ENCODE data around the gene PSMG3.

PSMG3 gene

GRCh38 chr7:1558841-1559625 is 10.8 kb downstream of the PSMG3 start:
- in situ Hi-C loops (cut with HindIII; ENCODE audit: low pct_unique_long_range_greater_than_20kb, low sequenced_read_pairs): no loop called here
- peak; percentile 88 to 99 for DNase-seq (ENCODE audit: low read depth in 1 of 2, low spot score in 1 of 2)
- TF ChIP-seq JUND (IDR thresholded peaks at IDR 0.05; ENCODE audit: low read depth): no peak

- no peak for TF ChIP-seq JUND (IDR thresholded peaks at IDR 0.05; ENCODE audit: low read depth)
- in situ Hi-C loops (cut with HindIII; ENCODE audit: low pct_unique_long_range_greater_than_20kb, low sequenced_read_pairs): no loop called here
- peak in 1 of 2 experiments; percentile 74 for DNase-seq (ENCODE audit: low read depth in 1 of 2, low spot score in 1 of 2)
Measured at GRCh38 chr7:1558181-1558811, 11.5 kb downstream of the PSMG3 start.

- in situ Hi-C loops (cut with HindIII; ENCODE audit: low pct_unique_long_range_greater_than_20kb, low sequenced_read_pairs): no loop called here
- no peak for TF ChIP-seq JUND (IDR thresholded peaks at IDR 0.05; ENCODE audit: low read depth)
Measured at GRCh38 chr7:1557771-1558170, 12.1 kb downstream of the PSMG3 start.

GRCh38 chr7:1557006-1557405 is 12.8 kb downstream of the PSMG3 start:
- in situ Hi-C loops (cut with HindIII; ENCODE audit: low pct_unique_long_range_greater_than_20kb, low sequenced_read_pairs): no loop called here
- no peak for TF ChIP-seq JUND (IDR thresholded peaks at IDR 0.05; ENCODE audit: low read depth)

More at GRCh38 chr7:1557771-1558170, 12.1 kb downstream of the PSMG3 start:
- no peak for DNase-seq (ENCODE audit: low read depth in 1 of 2, low spot score in 1 of 2)

GRCh38 chr7:1555813-1556543 is 13.9 kb downstream of the PSMG3 start, which contains the start of gene TMEM184A:
TSS of gene TMEM184A (minus strand) at chr7:1556205. CDS start at chr7:1555484, 721 bp downstream.
- in situ Hi-C loops (cut with HindIII; ENCODE audit: low pct_unique_long_range_greater_than_20kb, low sequenced_read_pairs): no loop called here
- TF ChIP-seq JUND (IDR thresholded peaks at IDR 0.05; ENCODE audit: low read depth): no peak
- peak; percentile 99 for DNase-seq (ENCODE audit: low read depth in 1 of 2, low spot score in 1 of 2)

More at GRCh38 chr7:1557006-1557405, 12.8 kb downstream of the PSMG3 start:
- no peak for DNase-seq (ENCODE audit: low read depth in 1 of 2, low spot score in 1 of 2)

- no peak for TF ChIP-seq JUND (IDR thresholded peaks at IDR 0.05; ENCODE audit: low read depth)
- peak; percentile 94 to 96 for DNase-seq (ENCODE audit: low read depth in 1 of 2, low spot score in 1 of 2)
- in situ Hi-C loops (cut with HindIII; ENCODE audit: low pct_unique_long_range_greater_than_20kb, low sequenced_read_pairs): no loop called here
Measured at GRCh38 chr7:1555046-1555812, 14.6 kb downstream of the PSMG3 start.

- no peak for TF ChIP-seq JUND (IDR thresholded peaks at IDR 0.05; ENCODE audit: low read depth)
- DNase-seq (ENCODE audit: low read depth in 1 of 2, low spot score in 1 of 2): no peak
- in situ Hi-C loops (cut with HindIII; ENCODE audit: low pct_unique_long_range_greater_than_20kb, low sequenced_read_pairs): no loop called here
Measured at GRCh38 chr7:1554333-1555045, 15.3 kb downstream of the PSMG3 start.

GRCh38 chr7:1553512-1554210 is 16.2 kb downstream of the PSMG3 start:
- in situ Hi-C loops (cut with HindIII; ENCODE audit: low pct_unique_long_range_greater_than_20kb, low sequenced_read_pairs): no loop called here

GRCh38 chr7:1552200-1552599 is 17.6 kb downstream of the PSMG3 start:
- TF ChIP-seq JUND (IDR thresholded peaks at IDR 0.05; ENCODE audit: low read depth): no peak
- DNase-seq (ENCODE audit: low read depth in 1 of 2, low spot score in 1 of 2): no peak
- in situ Hi-C loops (cut with HindIII; ENCODE audit: low pct_unique_long_range_greater_than_20kb, low sequenced_read_pairs): no loop called here

More at GRCh38 chr7:1553512-1554210, 16.2 kb downstream of the PSMG3 start:
- TF ChIP-seq JUND (IDR thresholded peaks at IDR 0.05; ENCODE audit: low read depth): no peak
- DNase-seq (ENCODE audit: low read depth in 1 of 2, low spot score in 1 of 2): no peak

- no peak for TF ChIP-seq JUND (IDR thresholded peaks at IDR 0.05; ENCODE audit: low read depth)
- in situ Hi-C loops (cut with HindIII; ENCODE audit: low pct_unique_long_range_greater_than_20kb, low sequenced_read_pairs): no loop called here
- no peak for DNase-seq (ENCODE audit: low read depth in 1 of 2, low spot score in 1 of 2)
Measured at GRCh38 chr7:1550846-1551155, 19.0 kb downstream of the PSMG3 start.
